T-helper 2 cell treated with Interferon-gamma antibody and Interleukin-4, amounts not matched to agents 100 ng/mL and 5 ng/mL, for 36 hours (primary cell): ENCODE data around the gene DCTN4. TPM values are rescaled to one million over a fixed set of nuclear protein-coding genes. Genes with fewer than 3 reads are reported as not detected.

Source experiments
- intact Hi-C: fragments of 100-400 bp; cut with micrococcal nuclease; formaldehyde crosslinking; loops from one replicate; pipeline ENCODE4 v1.15.1; 2023
- total RNA-seq: library from RNA; stranded (reverse); gene quantifications from 2 replicates; pipeline ENCODE4 v1.2.3, GENCODE V29; 2022

The DCTN4 gene
- total RNA-seq, 1 donor from 2014 or later, result 42.0 TPM

- intact Hi-C loops, result loop anchor here (2.0 kb wide), 1 partner anchor 40 kb away; no protein-coding TSS in a partner anchor
These were observed 15.7 kb downstream of the DCTN4 start for GRCh38 chr5:150743142-150743488.

DNA sequence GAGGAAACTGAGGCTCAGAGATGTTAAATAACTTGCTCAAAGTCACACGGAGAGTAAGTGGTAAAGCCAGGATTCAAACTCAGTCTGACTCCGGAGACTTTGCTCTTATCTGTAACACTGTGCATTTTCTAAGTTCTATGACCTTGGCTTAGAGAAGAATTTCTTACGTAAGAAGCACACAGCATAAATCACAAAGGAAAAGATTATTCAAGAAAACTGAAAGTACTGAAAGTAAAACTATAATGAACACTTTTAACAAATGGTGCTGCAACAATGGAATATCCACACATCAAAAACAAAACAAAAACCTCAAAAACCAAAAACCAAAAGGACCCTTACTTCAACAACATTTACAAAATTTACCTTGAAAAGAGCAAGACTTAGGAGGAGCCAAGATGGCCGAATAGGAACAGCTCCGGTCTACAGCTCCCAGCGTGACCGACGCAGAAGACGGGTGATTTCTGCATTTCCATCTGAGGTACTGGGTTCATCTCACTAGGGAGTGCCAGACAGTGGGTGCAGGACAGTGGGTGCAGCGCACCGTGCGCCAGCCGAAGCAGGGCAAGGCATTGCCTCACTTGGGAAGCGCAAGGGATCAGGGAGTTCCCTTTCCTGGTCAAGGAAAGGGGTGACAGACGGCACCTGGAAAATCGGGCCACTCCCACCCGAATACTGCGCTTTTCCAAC, 16.2 kb downstream of the DCTN4 start:
- intact Hi-C loops, result loop anchor here (2.0 kb wide), 1 partner anchor 40 kb away; no protein-coding TSS in a partner anchor

DNA sequence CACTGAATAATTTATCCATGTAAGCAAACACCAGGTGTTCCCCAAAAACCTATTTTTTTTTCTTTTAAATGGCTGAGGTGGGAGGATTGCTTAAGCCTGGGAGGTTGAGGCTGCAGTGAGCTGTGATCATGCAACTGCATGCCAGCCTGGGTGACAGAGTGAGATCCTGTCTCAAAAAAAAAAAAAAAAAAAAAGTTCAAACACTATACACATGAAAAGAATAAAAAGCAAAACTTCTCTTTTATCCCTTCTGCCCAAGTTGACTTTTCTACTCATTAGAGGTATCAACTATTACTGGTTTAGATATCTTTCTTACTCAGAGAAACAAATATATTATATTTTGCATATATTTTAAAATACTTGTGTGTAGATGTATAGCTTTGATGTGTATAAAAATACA, 17.8 kb downstream of the DCTN4 start:
- intact Hi-C loops, result no loop called here

DNA sequence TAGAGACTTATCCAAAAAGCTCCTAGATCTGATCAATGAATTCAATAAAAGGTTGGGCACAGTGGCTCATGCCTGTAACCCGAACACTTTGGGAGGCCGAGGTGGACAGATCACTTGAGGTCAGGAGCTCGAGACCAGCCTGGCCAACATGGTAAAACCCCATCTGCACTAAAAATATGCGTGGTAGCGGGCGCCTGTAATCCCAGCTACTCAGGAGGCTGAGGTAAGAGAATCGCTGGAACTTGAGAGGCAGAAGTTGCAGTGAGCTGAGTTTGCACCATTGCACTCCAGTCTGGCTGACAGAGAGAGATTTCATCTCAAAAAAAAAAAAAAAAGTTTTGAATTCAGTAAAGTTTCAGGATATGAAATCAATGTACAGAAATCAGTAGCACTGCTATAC, 20.0 kb downstream of the DCTN4 start:
- intact Hi-C loops, result loop anchor here (2.0 kb wide), 1 partner anchor 38 kb away; the partner anchor contains the start of gene RBM22

DNA sequence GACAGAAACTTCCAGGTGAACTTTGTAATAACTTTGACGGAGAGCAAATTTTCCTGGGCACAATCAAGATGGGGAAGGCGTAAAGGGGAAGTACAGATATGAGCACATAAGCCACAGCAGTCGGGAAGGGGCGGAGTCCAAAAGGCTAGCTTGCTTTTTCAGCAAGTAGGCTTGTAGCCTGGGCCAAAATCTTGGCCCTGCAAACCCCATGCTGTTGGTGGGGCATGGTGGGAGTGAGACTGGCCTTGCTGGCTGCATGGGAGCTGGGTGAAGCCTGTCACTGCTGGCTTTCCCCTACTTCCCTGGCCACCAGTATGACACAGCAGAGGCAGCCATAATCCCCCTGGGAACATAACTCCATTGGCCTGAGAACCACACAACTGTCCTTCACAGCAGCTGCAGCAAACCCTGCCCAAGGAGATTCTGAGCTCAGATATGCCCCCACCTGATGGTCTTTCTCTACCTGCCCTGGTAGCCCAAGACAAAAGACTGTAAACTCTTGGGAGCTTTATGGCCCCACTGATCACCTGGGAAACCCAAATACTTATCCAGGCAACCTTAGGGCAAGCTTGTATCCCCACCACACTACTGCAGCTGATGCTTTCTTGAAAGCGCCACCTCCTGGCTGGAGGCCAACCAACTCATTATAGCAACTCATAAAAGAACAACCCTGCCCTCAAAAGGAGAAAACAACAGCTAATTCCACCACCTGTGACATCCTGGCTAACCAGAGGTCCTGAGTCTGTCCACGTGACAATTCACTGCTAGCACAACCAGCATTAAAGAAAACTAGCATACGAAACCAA, 24.0 kb downstream of the DCTN4 start:
- intact Hi-C loops, result no loop called here

DNA sequence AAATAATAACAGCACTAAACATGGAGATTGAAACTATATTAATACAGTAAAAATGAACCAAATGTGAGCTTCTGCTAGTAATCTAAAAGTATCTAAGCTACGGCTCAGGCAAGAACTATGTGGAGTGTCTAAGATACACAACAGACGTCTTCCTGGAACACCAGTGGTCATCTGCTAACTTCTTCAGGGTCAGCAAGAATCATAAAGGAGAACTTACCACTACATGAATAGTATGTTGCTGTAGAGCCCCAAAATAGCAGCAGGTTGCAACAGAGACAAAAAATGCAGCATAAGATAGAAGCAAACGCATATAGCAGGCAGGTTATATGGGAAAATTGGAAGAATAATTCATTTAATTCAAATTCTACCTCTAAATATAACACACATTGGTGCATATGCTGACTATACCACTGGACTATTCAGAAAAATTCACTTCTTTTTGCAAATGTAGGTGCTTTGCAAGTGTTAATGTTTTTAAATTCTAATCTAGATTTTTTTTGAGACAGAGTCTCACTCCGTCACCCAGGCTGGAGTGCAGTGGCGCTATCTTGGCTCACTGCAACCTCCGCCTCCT, 27.1 kb downstream of the DCTN4 start:
- intact Hi-C loops, result no loop called here

- intact Hi-C loops, result no loop called here
These were observed 29.0 kb downstream of the DCTN4 start for GRCh38 chr5:150729859-150730258.

GRCh38 chr5:150723845-150724244, 35.0 kb downstream of the DCTN4 start:
- intact Hi-C loops, result loop anchor here (5.0 kb wide), 1 partner anchor 123 kb away; the partner anchor contains the start of gene IRGM

DNA sequence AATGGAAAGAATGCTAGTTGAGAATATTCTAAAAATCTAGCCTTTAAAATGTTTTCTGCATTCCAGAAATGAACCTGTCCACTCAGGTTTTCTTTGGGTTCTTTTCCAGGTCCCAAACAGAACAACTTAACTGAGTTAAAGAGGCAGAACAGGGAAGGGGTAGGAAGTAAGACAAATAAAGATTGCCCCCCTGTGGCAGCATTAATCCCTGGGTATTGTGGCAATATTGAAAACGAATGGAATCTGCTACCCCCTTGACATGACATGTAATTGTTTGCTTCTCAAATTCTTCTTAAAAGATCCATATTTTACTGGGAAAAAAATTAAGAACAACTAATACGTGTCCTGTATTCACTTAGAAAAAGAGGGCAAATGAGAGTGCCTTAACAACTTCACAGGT, 48.7 kb downstream of the DCTN4 start:
- intact Hi-C loops, result no loop called here

DNA sequence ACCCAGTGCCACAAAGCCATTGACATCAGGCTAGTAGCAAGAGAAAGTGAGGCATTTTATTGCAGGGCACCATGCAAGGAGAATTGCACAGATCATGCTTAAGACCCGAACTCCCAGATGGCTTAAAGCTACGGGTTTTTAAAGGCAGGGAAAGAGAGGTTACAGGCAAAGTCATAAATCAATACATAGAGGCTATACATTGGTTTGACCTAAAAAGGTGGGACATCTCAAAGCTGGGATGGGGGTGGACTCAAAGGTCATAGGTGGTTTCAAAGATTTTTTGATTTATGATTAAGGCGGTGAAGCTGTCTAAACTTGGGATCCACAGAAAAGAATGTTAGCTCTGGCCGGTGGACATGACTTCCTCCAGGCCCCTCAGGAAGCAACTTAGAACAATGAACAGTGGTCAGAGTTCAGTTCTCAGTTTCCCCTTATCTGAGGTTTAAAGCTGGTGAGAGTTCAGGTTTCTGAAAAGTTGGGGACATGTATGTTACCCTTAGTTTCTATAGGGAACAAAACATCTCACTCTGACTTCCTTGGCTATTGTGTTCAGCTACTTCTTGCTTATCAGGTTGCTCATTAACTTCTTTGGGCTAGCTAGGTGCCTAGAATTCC, 51.9 kb downstream of the DCTN4 start:
- intact Hi-C loops, result no loop called here

GRCh38 chr5:150703762-150704161, 55.1 kb downstream of the DCTN4 start:
- intact Hi-C loops, result loop anchor here (5.0 kb wide), 2 partner anchors 549 to 701 kb away; partner anchors contain the start of genes GM2A, HMGXB3 and TIGD6

DNA sequence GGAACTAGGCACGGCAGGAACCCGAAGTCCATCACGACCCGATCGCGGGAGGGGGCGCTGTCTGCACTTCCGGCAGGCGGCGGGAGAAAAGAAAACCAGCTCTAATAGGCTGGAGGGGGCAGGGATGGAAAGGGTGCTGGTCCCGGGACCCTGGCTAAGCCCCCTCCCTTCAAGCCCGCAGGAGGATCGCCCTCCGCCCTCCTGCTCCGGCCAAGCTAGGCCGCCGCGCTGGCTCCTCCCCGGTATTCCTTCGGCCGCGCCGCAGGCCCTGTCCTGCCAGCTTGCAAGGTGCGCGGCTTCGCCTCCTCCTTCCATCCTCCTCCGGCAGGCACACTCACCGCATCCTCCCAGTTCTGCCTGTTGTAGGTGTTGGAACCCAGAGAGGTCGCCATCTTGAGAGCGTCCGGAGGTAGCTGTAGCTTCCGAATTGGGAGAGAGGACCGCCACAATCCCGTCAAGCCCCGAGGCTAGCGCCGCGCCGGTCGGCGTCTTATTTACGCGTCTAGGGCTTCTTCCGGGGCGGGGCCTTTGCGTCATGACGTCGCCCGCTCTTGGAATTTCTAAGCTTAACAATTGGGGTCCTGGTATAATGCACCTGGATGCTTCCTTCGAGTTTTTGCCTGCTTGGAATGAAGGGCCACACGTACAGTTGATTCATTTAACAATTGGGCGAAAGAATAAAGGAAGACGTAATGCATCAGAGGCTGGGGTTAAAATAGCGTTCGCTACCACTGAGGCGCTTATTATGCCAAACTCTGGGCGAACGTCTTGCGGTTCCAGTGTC, 58.0 kb downstream of the DCTN4 start, which contains the start of gene RBM22:
TSS of gene RBM22 (minus strand) at position 469 of the 784 bp plus-strand sequence. CDS start at position 392, 77 bp downstream.
- intact Hi-C loops, result loop anchor here (1.0 to 5.0 kb wide), 12 partner anchors 38 to 698 kb away; partner anchors contain the start of genes CD74, GM2A, HMGXB3 and RPS14

DNA sequence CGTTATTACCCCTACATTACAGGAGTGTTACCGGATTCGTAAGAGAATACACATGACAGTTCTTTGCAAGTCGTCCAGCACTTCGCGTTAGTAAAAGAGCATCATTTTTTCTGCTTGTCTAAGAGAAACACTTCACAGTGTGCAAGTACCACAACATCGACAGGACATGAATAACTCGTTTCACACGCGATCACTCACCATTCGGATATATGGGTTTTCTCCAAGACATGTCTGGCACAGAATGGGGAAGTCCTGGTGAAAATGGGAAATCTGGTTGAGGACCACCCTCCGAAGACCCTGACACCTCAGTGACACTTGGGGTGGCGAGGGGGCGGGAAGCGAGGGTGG, 58.6 kb downstream of the DCTN4 start:
- intact Hi-C loops, result loop anchor here (1.0 to 5.0 kb wide), 6 partner anchors 39 to 698 kb away; partner anchors contain the start of genes GM2A, HMGXB3 and TIGD6

DNA sequence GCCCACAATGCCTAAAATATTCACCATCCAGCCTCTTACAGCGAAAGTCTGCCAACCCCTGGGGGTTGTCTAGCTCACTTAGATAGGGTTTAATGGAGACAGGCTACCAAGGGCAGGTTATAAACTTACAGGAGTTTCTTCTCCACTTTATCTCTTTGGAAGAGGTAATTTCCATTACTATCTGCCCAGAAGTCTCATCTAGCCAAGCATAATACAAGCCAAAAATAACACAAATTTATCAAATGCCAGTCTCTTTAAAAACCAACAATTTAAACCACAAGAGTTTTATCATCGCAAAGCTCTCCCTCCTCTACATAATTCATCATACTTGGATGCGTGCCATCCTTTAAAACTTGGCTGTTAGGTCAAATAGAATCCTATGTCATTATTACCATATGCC, 64.2 kb downstream of the DCTN4 start:
- intact Hi-C loops, result no loop called here

DNA sequence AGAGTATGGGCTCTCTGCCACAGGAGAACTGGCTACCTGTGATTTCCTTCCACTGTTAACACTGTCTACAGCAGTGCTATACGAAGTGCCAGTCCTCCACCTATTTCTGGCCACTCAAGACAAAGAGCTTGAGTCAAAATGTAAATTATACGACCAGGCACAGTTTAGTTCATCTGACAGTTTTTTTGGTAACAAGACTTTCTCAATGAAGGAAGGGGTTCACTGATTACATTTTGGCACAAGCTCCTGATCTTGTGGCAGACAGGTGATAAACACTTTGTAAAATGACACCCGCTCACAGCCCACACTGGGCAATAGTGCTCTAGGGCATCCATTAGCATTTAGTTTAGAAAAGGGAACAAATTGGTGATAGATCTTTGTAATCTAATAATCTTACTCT, 66.5 kb downstream of the DCTN4 start:
- intact Hi-C loops, result no loop called here

GRCh38 chr5:150690760-150691159, 68.1 kb downstream of the DCTN4 start:
- intact Hi-C loops, result no loop called here

DNA sequence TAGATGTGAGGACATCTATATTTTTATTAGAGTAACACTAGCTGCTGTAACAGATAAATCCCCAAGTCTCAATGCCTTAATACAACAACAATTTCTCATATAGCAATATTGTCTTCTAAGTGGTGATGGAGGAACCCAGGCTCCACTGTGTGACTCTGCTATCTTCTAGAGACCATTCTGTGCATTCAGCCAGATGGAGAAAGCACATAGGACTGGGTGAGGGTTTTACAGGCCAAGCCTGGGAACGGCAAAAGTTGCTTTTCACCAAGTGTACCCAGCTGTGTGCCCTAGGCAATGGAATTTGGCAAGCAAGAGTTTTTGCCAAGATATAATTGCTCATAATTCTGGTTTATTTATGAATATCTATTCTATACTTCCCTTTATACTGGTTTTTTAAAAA, 69.7 kb downstream of the DCTN4 start:
- intact Hi-C loops, result no loop called here

DNA sequence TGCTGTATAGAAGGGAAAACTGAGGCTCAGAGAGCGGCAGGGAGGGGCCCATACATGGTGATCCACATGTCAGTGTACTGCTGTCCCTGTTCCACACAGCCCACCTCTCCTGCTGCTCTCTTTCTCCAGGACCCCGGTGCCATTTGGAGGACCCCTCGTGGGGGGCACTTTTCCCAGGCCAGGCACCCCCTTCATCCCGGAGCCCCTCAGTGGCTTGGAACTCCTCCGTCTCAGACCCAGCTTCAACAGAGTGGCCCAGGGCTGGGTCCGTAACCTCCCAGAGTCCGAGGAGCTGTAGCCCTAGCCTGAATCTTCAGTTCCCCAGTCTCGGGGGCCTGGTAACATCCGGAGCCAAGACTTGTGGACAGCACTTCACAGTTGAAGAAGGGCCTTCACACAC, 82.2 kb downstream of the DCTN4 start:
- intact Hi-C loops, result no loop called here

GRCh38 chr5:150675069-150675468, 83.7 kb downstream of the DCTN4 start:
- intact Hi-C loops, result no loop called here

- intact Hi-C loops, result no loop called here
These were observed 84.4 kb downstream of the DCTN4 start for GRCh38 chr5:150674341-150674821.

DNA sequence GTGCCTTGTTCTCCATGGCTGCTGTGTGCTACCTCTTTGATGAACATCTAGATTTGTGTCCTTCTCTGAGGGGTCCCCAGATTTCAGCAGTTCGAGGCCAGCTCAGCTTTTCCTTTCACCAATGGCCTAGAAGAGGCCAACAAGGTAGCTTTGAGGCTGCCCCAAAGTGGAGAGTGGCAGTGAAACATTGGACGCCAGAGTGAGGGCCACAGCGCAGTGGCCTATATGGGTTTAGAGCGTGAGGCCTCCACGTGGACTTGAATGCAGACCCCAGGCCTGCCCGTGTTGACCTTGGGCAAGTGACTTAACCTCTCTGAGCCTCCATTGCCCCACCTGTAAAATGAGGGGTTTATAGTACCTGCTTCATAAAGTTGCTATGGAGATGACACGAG, 85.9 kb downstream of the DCTN4 start:
- intact Hi-C loops, result no loop called here
